ENCODE results near the gene HTRA3.

Gene HTRA3

GRCh38 chr4:8263397-8263796, 6.2 kb upstream of the HTRA3 start:
- H3K36me3 ChIP-seq (ENCODE audit: low read length) = no peaks in the 10 kb centered on the region
- no peaks in the 10 kb centered on the region for H3K9me3 ChIP-seq (ENCODE audit: insufficient read depth, low read length)
- H3K9me2 ChIP-seq (replicated peaks; ENCODE audit: insufficient read depth, low read length) = no peaks in the 10 kb centered on the region
- H3K27me3 ChIP-seq (ENCODE audit: low read length) = no peaks in the 10 kb centered on the region
- no peak overlapping the region for H3K4me3 ChIP-seq (ENCODE audit: insufficient read depth, low read length, poor library complexity, severe bottlenecking)
- H2AFZ ChIP-seq (ENCODE audit: low read depth, low read length, severe bottlenecking) = no peak overlapping the region
- no peaks in the 10 kb centered on the region for H3K79me2 ChIP-seq (ENCODE audit: insufficient read depth, low read length)
- no peak overlapping the region for H3K9ac ChIP-seq (ENCODE audit: low read length)
- no peak overlapping the region for H3K4me2 ChIP-seq (ENCODE audit: low read depth, low read length, poor library complexity, severe bottlenecking)
- H4K20me1 ChIP-seq (ENCODE audit: low read depth, low read length) = no peaks in the 10 kb centered on the region
- H3F3A ChIP-seq (ENCODE audit: insufficient read depth) = no peaks in the 10 kb centered on the region
- TF ChIP-seq CTCF (IDR thresholded peaks at IDR 0.05; ENCODE audit: insufficient read depth, low read length, poor library complexity, severe bottlenecking) (no peak), EZH2phosphoT487 (conservative IDR thresholded peaks at IDR 0.05; ENCODE audit: low read length) (no peak)
- H3K27ac ChIP-seq (ENCODE audit: low read depth, low read length) = no peak overlapping the region

GRCh38 chr4:8264106-8264505, 5.4 kb upstream of the HTRA3 start:
- Histone ChIP-seq H3K36me3 (ENCODE audit: low read length) (no peaks in the 10 kb centered on the region), H2AFZ (ENCODE audit: low read depth, low read length, severe bottlenecking) (no peak overlapping the region), H3K4me3 (ENCODE audit: insufficient read depth, low read length, poor library complexity, severe bottlenecking) (no peak overlapping the region), H3K79me2 (ENCODE audit: insufficient read depth, low read length) (no peaks in the 10 kb centered on the region), H3K9ac (ENCODE audit: low read length) (no peak overlapping the region), H4K20me1 (ENCODE audit: low read depth, low read length) (no peaks in the 10 kb centered on the region), H3K27ac (ENCODE audit: low read depth, low read length) (no peak overlapping the region), H3K4me2 (ENCODE audit: low read depth, low read length, poor library complexity, severe bottlenecking) (no peak overlapping the region), H3K9me2 (replicated peaks; ENCODE audit: insufficient read depth, low read length) (no peaks in the 10 kb centered on the region), H3K9me3 (ENCODE audit: insufficient read depth, low read length) (no peaks in the 10 kb centered on the region), H3F3A (ENCODE audit: insufficient read depth) (no peaks in the 10 kb centered on the region), H3K27me3 (ENCODE audit: low read length) (no peaks in the 10 kb centered on the region)
- TF ChIP-seq EZH2phosphoT487 (conservative IDR thresholded peaks at IDR 0.05; ENCODE audit: low read length) = no peak
- TF ChIP-seq CTCF (IDR thresholded peaks at IDR 0.05; ENCODE audit: insufficient read depth, low read length, poor library complexity, severe bottlenecking) = no peak

- no peaks in the 10 kb centered on the region for H3K27me3 ChIP-seq (ENCODE audit: low read length)
- H3F3A ChIP-seq (ENCODE audit: insufficient read depth) = no peaks in the 10 kb centered on the region
- no peak overlapping the region for H3K9ac ChIP-seq (ENCODE audit: low read length)
- TF ChIP-seq EZH2phosphoT487 (conservative IDR thresholded peaks at IDR 0.05; ENCODE audit: low read length) (no peak), CTCF (IDR thresholded peaks at IDR 0.05; ENCODE audit: insufficient read depth, low read length, poor library complexity, severe bottlenecking) (no peak)
- H3K9me2 ChIP-seq (replicated peaks; ENCODE audit: insufficient read depth, low read length) = no peaks in the 10 kb centered on the region
- no peaks in the 10 kb centered on the region for H4K20me1 ChIP-seq (ENCODE audit: low read depth, low read length)
- H3K4me3 ChIP-seq (ENCODE audit: insufficient read depth, low read length, poor library complexity, severe bottlenecking) = no peak overlapping the region
- H3K36me3 ChIP-seq (ENCODE audit: low read length) = no peaks in the 10 kb centered on the region
- no peak overlapping the region for H3K4me2 ChIP-seq (ENCODE audit: low read depth, low read length, poor library complexity, severe bottlenecking)
- no peak overlapping the region for H3K27ac ChIP-seq (ENCODE audit: low read depth, low read length)
- H2AFZ ChIP-seq (ENCODE audit: low read depth, low read length, severe bottlenecking) = no peak overlapping the region
- no peaks in the 10 kb centered on the region for H3K79me2 ChIP-seq (ENCODE audit: insufficient read depth, low read length)
- H3K9me3 ChIP-seq (ENCODE audit: insufficient read depth, low read length) = no peaks in the 10 kb centered on the region
Measured at GRCh38 chr4:8265171-8265929, 4.2 kb upstream of the HTRA3 start.

Data from SU-DHL-6 (cell line).